Tibial artery (tissue), 4 donors: Measurements from ENCODE around the gene POLD1.

Experiments used
- DNase-seq, 2 donors: peaks; one replicate each; pipeline ENCODE4 v3.0.0-alpha.2; 2019
- H3K27ac ChIP-seq, 2 donors: fragments of 200-600 bp; sonication (generic) in 1 of 2; 1 replicate in 1 of 2; 2 replicates in 1 of 2; pipeline ENCODE4 v1.5.1; 2018 to 2019; ENCODE audit warnings: mild to moderate bottlenecking in 1 of 2
- H3K27me3 ChIP-seq, 2 donors: fragments of 200-600 bp; sonication (generic) in 1 of 2; one replicate each; pipeline versions ENCODE4 v1.5.1 to v1.6.0; 2016 to 2019
- H3K36me3 ChIP-seq, 3 donors: fragments of 200-600 bp; sonication (generic) in 2 of 3; one replicate each; pipeline ENCODE4 v1.5.1; 2016 to 2019; ENCODE audit warnings: mild to moderate bottlenecking in 2 of 3
- H3K4me1 ChIP-seq, 4 donors: fragments of 200-600 bp; sonication (generic) in 2 of 4; 1 replicate in 3 of 4; 2 replicates in 1 of 4; pipeline ENCODE4 v1.5.1; 2016 to 2019
- H3K4me3 ChIP-seq, 2 donors: fragments of 200-600 bp; sonication (generic) in 1 of 2; 1 replicate in 1 of 2; 2 replicates in 1 of 2; pipeline ENCODE4 v1.5.1; 2018 to 2019; ENCODE audit warnings: mild to moderate bottlenecking in 2 of 2
- H3K9me3 ChIP-seq, 3 donors: fragments of 200-600 bp; sonication (generic) in 1 of 3; one replicate each; pipeline ENCODE4 v1.5.1; 2016 to 2019
- intact Hi-C: fragments of 100-400 bp; cut with DNase I; formaldehyde crosslinking; loops from one replicate; pipeline ENCODE4 v1.15.0; 2023; ENCODE audit warnings: low total_unique reads
- TF ChIP-seq, protein P1 (sequence below), 2 experiments: fragments of 200-600 bp in 1 of 2; fragments of 450-650 bp in 1 of 2; IDR thresholded peaks; one replicate each; pipeline ENCODE4 v1.5.1; 2017 to 2019; ENCODE audit warnings: antibody characterized with exemption in 2 of 2, mild to moderate bottlenecking in 1 of 2, moderate library complexity in 1 of 2

POLD1 gene

DNA sequence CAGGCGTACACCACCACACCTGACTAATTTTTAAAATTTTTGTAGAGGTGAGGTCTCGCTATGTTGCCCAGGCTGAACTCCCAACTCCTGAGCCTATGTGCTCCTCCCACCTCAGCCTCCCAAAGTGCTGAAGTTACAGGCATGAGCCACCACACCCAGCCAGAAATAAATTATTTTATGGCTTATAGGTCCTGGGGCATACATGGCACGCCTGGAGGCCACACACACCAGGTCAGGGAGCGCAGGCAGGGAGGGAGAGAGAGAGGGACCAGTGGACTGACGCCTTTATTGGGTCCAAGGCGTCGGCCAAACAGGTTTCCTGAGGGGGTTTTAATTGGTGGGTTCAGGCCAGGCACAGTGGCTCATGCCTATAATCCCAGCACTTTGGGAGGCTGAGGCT lies 41.4 kb downstream of the POLD1 start:
- Histone ChIP-seq H3K27me3 (peaks cover 0 to 66% of the 10 kb centered on the region in 2 donors), H3K27ac (no peak overlapping the region), H3K36me3 (no peaks in the 10 kb centered on the region), H3K4me1 (peaks cover 0 to 6% (median 3%) of the 10 kb centered on the region in 4 donors), H3K4me3 (no peak overlapping the region), H3K9me3 (no peaks in the 10 kb centered on the region)
- TF ChIP-seq, protein P1, sequence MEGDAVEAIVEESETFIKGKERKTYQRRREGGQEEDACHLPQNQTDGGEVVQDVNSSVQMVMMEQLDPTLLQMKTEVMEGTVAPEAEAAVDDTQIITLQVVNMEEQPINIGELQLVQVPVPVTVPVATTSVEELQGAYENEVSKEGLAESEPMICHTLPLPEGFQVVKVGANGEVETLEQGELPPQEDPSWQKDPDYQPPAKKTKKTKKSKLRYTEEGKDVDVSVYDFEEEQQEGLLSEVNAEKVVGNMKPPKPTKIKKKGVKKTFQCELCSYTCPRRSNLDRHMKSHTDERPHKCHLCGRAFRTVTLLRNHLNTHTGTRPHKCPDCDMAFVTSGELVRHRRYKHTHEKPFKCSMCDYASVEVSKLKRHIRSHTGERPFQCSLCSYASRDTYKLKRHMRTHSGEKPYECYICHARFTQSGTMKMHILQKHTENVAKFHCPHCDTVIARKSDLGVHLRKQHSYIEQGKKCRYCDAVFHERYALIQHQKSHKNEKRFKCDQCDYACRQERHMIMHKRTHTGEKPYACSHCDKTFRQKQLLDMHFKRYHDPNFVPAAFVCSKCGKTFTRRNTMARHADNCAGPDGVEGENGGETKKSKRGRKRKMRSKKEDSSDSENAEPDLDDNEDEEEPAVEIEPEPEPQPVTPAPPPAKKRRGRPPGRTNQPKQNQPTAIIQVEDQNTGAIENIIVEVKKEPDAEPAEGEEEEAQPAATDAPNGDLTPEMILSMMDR (IDR thresholded peaks at IDR 0.05), result no peak
- DNase-seq, result no peak
- intact Hi-C loops, result no loop called here

DNA sequence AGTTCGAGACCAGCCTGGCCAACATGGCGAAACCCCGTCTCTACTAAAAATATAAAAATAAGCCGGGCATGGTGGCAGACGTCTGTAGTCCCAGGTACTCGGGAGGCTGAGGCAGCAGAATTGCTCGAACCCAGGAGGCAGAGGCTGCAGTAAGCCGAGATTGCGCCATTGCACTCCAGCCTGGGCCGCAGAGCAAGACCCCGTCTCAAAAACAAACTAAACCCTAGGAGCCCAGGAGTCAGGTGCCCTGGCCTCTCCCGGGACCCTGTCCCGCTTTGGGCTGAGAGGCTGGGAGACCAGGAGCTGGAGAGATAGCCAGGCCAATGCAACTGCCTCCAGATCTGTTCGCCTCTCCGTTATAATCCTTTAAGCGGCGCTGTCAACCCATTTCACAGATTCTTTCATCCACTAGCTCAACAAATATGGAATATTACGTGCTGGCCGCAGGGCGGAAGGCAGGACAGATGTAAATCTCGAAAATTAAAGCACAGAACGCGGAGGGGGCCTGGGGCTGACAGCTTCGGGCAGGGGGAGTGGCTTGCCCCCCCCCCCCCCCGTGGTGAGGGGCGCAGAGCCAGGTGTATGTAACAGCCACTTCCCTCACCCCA lies 43.3 kb downstream of the POLD1 start:
- H3K4me3 ChIP-seq, result peak overlapping the region in 1 of 2 donors; percentile 13
- TF ChIP-seq, protein P1 (IDR thresholded peaks at IDR 0.05), result no peak
- H3K4me1 ChIP-seq, result peaks cover 5 to 19% (median 16%) of the 10 kb centered on the region in 4 donors
- no peaks in the 10 kb centered on the region for H3K9me3 ChIP-seq
- no peak overlapping the region for H3K27ac ChIP-seq
- intact Hi-C loops, result no loop called here
- H3K36me3 ChIP-seq, result no peaks in the 10 kb centered on the region
- no peak for DNase-seq
- peaks cover 5 to 65% of the 10 kb centered on the region in 2 donors for H3K27me3 ChIP-seq

DNA sequence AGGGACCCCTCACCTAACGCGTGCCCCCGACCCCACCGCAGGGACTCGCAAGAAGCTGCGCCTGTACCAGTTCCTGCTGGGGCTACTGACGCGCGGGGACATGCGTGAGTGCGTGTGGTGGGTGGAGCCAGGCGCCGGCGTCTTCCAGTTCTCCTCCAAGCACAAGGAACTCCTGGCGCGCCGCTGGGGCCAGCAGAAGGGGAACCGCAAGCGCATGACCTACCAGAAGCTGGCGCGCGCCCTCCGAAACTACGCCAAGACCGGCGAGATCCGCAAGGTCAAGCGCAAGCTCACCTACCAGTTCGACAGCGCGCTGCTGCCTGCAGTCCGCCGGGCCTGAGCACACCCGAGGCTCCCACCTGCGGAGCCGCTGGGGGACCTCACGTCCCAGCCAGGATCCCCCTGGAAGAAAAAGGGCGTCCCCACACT lies 43.9 kb downstream of the POLD1 start:
- TF ChIP-seq, protein P1 (IDR thresholded peaks at IDR 0.05), result no peak
- peak overlapping the region in 1 of 2 donors; percentile 13 for H3K4me3 ChIP-seq
- no peak overlapping the region for H3K27ac ChIP-seq
- H3K4me1 ChIP-seq, result peaks cover 5 to 22% (median 18%) of the 10 kb centered on the region in 4 donors
- H3K36me3 ChIP-seq, result no peaks in the 10 kb centered on the region
- peaks cover 5 to 65% of the 10 kb centered on the region in 2 donors for H3K27me3 ChIP-seq
- intact Hi-C loops, result no loop called here
- peak; percentile 83 to 90 for DNase-seq
- H3K9me3 ChIP-seq, result no peaks in the 10 kb centered on the region

DNA sequence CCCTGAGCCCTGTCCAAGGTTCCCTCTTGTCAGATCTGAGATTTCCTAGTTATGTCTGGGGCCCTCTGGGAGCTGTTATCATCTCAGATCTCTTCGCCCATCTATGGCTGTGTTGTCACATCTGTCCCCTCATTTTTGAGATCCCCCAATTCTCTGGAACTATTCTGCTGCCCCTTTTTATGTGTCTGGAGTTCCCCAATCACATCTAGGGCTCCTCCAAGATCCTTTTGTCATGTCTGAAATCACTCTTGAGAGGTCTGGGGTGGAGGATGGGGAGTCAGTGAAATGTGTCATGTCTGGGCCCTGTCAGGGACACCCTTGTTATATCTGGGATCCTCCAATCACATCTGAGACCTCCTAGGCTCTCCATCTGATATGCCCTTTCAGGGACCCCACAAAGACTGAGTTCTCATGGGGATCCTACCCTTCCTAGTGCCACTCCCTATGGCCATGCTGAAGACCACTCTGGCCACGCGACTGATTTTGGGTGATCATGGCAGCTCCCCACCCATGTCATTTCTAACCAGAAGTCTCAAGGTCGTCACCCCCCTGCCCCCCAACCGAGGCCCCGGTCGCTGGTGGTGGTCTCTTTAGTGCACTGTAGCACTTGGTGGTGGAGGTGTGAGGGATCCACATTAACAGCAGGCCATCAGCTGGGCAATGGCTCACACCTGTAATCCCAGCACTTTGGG lies 44.8 kb downstream of the POLD1 start:
- H3K4me3 ChIP-seq, result no peak overlapping the region
- TF ChIP-seq, protein P1 (IDR thresholded peaks at IDR 0.05), result no peak
- H3K4me1 ChIP-seq, result peaks cover 5 to 22% (median 18%) of the 10 kb centered on the region in 4 donors
- intact Hi-C loops, result no loop called here
- no peaks in the 10 kb centered on the region for H3K9me3 ChIP-seq
- peaks cover 5 to 66% of the 10 kb centered on the region in 2 donors for H3K27me3 ChIP-seq
- H3K27ac ChIP-seq, result no peak overlapping the region
- no peaks in the 10 kb centered on the region for H3K36me3 ChIP-seq
- DNase-seq, result no peak

DNA sequence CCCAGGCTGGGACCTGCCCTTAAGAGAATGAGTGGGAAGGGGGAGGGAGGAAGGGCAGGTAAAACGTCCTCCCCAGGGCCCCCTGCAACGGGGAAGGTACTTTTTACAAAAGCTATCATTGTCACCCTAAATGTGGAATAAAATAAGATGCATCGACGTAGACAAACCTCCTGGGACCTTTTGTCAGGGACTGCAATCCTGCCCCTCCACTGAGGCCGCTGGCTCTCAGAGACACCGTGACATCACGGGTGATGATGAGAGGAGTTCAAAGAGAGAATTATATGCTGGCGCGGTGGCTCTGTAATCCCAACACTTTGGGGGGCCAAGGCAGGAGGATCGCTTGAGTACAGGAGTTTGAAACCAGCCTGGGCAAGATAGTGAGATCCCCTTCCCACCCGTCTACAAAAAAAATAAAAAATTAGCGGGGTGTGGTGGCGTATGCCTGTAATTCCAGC lies 46.8 kb downstream of the POLD1 start:
- no peaks in the 10 kb centered on the region for H3K36me3 ChIP-seq
- no peaks in the 10 kb centered on the region for H3K9me3 ChIP-seq
- H3K4me1 ChIP-seq, result peaks cover 5 to 22% (median 18%) of the 10 kb centered on the region in 4 donors
- H3K4me3 ChIP-seq, result peak overlapping the region; percentile 46 to 61
- no peak for DNase-seq
- intact Hi-C loops, result no loop called here
- TF ChIP-seq, protein P1 (IDR thresholded peaks at IDR 0.05), result no peak
- H3K27ac ChIP-seq, result peak overlapping the region in 1 of 2 donors; percentile 32
- peaks cover 5 to 79% of the 10 kb centered on the region in 2 donors for H3K27me3 ChIP-seq
